ENCODE data around the gene CACNG7. TPM values are rescaled to one million over a fixed set of nuclear protein-coding genes. Genes with fewer than 3 reads are reported as not detected.
"Not testable (repeated sequence)": the region's sequence is repeated elsewhere in the genome, so short reads cannot be mapped to it uniquely, and the experiment has no call there.

Gene CACNG7
- total RNA-seq, 2 experiments from 2014 or later = not detected

DNA sequence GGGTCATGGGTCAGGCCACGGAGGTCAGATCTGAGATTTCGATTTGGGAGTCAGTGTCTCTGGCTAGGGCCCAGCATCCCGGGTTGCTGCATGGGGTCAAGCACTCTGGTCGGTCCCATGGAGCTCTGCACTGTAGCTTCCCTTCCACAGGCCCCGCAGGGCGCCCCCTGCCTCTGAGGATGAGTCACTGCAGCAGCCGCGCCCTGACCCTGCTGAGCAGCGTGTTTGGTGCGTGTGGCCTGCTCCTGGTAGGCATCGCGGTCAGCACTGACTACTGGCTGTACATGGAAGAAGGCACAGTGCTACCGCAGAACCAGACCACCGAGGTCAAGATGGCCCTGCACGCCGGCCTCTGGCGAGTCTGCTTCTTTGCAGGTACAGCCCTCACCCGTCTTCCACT is 3.6 kb downstream of the CACNG7 start:
- ChIA-PET CTCF (interaction anchor here (0.9 to 1.2 kb wide), 2 partner anchors 59 to 111 kb away, joined by 4 to 7 read pairs; no protein-coding TSS in a partner anchor), POLR2A (no interaction called here)
- H3K4me1 Mint-ChIP-seq = peaks cover 8% of the 10 kb centered on the region
- no peaks in the 10 kb centered on the region for H3K9me3 Mint-ChIP-seq
- H3K36me3 Mint-ChIP-seq (ENCODE audit: low read depth) = no peaks in the 10 kb centered on the region
- peaks cover 35% of the 10 kb centered on the region for H3K27me3 Mint-ChIP-seq
- H3K4me3 Mint-ChIP-seq = no peak overlapping the region
- H3K27ac Mint-ChIP-seq = no peak overlapping the region
- peak; percentile 19 for DNase-seq

DNA sequence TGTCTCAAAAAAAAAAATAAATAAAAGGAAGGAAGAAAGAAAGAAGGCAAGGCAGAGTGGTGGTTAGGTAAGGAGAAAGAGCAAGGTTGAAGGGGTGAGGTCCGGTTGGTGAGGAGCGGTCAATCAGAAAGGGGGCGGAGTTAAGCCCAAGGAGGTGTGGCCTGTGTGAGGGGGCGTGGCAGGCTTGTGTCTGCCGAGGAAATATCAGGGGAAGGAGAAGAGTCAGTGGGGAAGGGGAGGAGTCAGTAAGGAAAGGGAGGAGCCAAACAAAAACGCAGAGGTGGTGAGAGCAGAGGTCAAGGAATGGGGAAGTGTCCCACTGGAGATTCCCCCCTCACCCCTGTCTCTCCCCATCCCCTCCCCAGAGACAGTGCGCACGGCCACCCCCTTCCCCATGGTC is 5.9 kb downstream of the CACNG7 start:
- POLR2A ChIA-PET = no interaction called here
- peaks cover 17% of the 10 kb centered on the region for H3K27me3 Mint-ChIP-seq

GRCh38 chr19:53916004-53916403 is 6.9 kb downstream of the CACNG7 start:
- CTCF ChIA-PET = no interaction called here
- POLR2A ChIA-PET = no interaction called here
- no peak for DNase-seq
- peaks cover 7% of the 10 kb centered on the region for H3K27me3 Mint-ChIP-seq
- H3K27ac Mint-ChIP-seq = no peak overlapping the region
- no peak overlapping the region for H3K4me3 Mint-ChIP-seq
- no peaks in the 10 kb centered on the region for H3K9me3 Mint-ChIP-seq
- no peaks in the 10 kb centered on the region for H3K4me1 Mint-ChIP-seq
- no peaks in the 10 kb centered on the region for H3K36me3 Mint-ChIP-seq (ENCODE audit: low read depth)

More for the DNA sequence above, 5.9 kb downstream of the CACNG7 start:
- Mint-ChIP-seq H3K9me3 (no peaks in the 10 kb centered on the region), H3K4me3 (no peak overlapping the region), H3K27ac (no peak overlapping the region), H3K4me1 (no peaks in the 10 kb centered on the region), H3K36me3 (ENCODE audit: low read depth) (no peaks in the 10 kb centered on the region)
- CTCF ChIA-PET = no interaction called here
- no peak for DNase-seq

DNA sequence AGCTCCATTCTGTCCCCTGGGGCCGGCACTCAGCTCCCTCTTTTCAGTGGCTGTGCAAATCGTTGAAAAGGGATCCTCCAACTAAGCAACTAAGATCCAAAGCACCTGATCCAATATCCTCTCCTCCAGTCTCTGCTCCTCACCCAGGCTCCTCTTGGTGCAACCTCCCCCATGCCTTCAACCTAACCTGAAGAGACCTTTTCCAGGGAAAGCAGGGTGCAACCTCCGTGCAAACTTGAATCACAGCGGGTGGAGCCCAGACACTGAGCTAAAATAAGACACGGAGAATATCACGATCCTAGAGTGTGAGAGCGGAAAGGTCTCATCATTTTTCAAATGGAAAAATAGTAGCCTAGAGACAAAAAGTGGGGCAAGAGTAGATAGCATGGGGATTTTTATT is 8.3 kb downstream of the CACNG7 start:
- DNase-seq = no peak
- H3K9me3 Mint-ChIP-seq = no peaks in the 10 kb centered on the region
- no peaks in the 10 kb centered on the region for H3K4me1 Mint-ChIP-seq
- no peak overlapping the region for H3K4me3 Mint-ChIP-seq
- H3K27me3 Mint-ChIP-seq = no peaks in the 10 kb centered on the region
- H3K27ac Mint-ChIP-seq = no peak overlapping the region
- ChIA-PET CTCF (interaction anchor here (1.4 kb wide), 1 partner anchor 9 kb away, joined by 4 read pairs; no protein-coding TSS in a partner anchor), POLR2A (no interaction called here)
- H3K36me3 Mint-ChIP-seq (ENCODE audit: low read depth) = no peaks in the 10 kb centered on the region

DNA sequence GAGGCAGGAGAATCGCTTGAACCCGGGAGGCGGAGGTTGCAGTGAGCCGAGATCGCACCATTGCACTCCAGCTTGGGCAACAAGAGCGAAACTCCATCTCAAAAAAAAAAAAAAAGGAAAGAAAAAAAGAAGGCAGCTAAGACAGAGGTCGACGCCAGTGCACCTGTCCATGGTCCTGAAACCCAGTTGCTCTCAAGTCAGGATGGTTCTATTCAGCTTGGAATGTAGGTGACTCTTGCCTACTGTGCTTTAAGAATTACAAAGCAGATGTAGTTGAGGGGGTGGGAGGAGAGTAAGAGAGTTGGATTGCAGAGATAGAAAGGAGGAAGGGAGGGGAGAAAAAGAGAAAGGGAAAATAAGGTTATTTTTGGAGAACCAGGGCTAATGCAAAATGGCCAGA is 18.7 kb downstream of the CACNG7 start:
- DNase-seq = peak; percentile 47
- no peaks in the 10 kb centered on the region for H3K36me3 Mint-ChIP-seq (ENCODE audit: low read depth)
- POLR2A ChIA-PET = no interaction called here

DNA sequence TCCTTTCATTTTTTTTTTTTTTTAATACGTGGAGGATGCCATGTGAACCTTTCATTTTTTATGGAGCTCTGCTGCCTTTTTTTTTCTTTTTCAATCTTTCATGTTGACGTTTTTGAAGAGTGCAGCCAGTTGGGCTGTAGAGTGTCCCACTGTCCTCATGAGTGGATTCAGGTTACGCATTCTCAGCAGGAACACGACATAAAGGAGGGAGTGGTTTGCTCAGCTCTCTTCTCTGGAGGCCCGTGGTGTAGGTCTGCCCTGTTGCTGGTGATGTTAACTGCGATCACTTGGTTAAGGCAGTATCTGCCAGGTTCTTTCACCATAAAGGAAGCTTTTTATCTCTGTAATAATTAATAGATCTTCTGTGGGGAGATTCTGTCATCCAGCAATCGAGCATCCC is 27.0 kb downstream of the CACNG7 start:
- DNase-seq = no peak
- H3K27ac Mint-ChIP-seq = no peak overlapping the region
- ChIA-PET CTCF (no interaction called here), POLR2A (no interaction called here)
- no peaks in the 10 kb centered on the region for H3K36me3 Mint-ChIP-seq (ENCODE audit: low read depth)
- no peak overlapping the region for H3K4me3 Mint-ChIP-seq
- H3K27me3 Mint-ChIP-seq = peaks cover under 1% of the 10 kb centered on the region
- no peaks in the 10 kb centered on the region for H3K4me1 Mint-ChIP-seq
- no peaks in the 10 kb centered on the region for H3K9me3 Mint-ChIP-seq

More for the DNA sequence above, 18.7 kb downstream of the CACNG7 start:
- CTCF ChIA-PET = interaction anchor here (0.6 to 1.7 kb wide), 2 partner anchors 102 to 135 kb away, joined by 3 to 4 read pairs; no protein-coding TSS in a partner anchor
- Mint-ChIP-seq H3K27me3 (no peaks in the 10 kb centered on the region), H3K4me3 (no peak overlapping the region), H3K4me1 (no peaks in the 10 kb centered on the region), H3K9me3 (peaks cover 7% of the 10 kb centered on the region), H3K27ac (no peak overlapping the region)

- Mint-ChIP-seq H3K9me3 (no peaks in the 10 kb centered on the region), H3K36me3 (ENCODE audit: low read depth) (no peaks in the 10 kb centered on the region), H3K27me3 (peaks cover 22% of the 10 kb centered on the region), H3K4me3 (no peak overlapping the region), H3K4me1 (no peaks in the 10 kb centered on the region), H3K27ac (no peak overlapping the region)
- CTCF ChIA-PET = no interaction called here
- DNase-seq = peak; percentile 16
- POLR2A ChIA-PET = no interaction called here
Measured at GRCh38 chr19:53942001-53942786, 33.1 kb downstream of the CACNG7 start.

GRCh38 chr19:53944416-53944815 is 35.3 kb downstream of the CACNG7 start:
- Mint-ChIP-seq H3K36me3 (ENCODE audit: low read depth) (no peaks in the 10 kb centered on the region), H3K9me3 (no peaks in the 10 kb centered on the region), H3K27ac (no peak overlapping the region), H3K27me3 (peaks cover 22% of the 10 kb centered on the region), H3K4me3 (no peak overlapping the region), H3K4me1 (no peaks in the 10 kb centered on the region)
- ChIA-PET POLR2A (no interaction called here), CTCF (interaction anchor here (0.7 to 1.5 kb wide), 2 partner anchors 80 to 86 kb away, joined by 3 read pairs; no protein-coding TSS in a partner anchor)
- DNase-seq = no peak

DNA sequence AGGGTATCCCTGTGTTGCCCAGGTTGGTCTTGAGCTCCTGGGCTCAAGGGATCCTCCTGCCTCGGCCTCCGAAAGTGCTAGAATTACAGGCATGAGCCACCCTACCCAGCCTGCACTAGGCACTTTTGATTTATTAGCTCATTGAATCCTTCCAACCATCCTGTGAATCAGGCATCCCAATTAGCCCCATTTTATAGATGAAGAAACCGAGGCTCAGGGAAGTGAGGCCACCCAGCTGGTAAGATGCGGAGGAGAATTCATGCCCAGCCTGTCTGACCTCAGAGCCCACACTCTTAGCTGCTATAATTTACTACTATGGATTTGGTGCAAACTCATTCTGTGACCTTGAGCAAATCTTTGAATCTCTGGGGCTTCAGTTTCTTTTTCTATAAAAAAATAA is 35.9 kb downstream of the CACNG7 start:
- ChIA-PET CTCF (interaction anchor here (0.7 to 1.5 kb wide), 2 partner anchors 79 to 85 kb away, joined by 3 read pairs; no protein-coding TSS in a partner anchor), POLR2A (no interaction called here)
- Mint-ChIP-seq H3K4me3 (no peak overlapping the region), H3K9me3 (no peaks in the 10 kb centered on the region), H3K36me3 (ENCODE audit: low read depth) (no peaks in the 10 kb centered on the region), H3K27ac (no peak overlapping the region), H3K4me1 (no peaks in the 10 kb centered on the region), H3K27me3 (peaks cover 22% of the 10 kb centered on the region)
- no peak for DNase-seq

GRCh38 chr19:53945441-53945840 is 36.4 kb downstream of the CACNG7 start:
- Mint-ChIP-seq H3K4me3 (no peak overlapping the region), H3K27me3 (peaks cover 22% of the 10 kb centered on the region), H3K27ac (no peak overlapping the region), H3K4me1 (no peaks in the 10 kb centered on the region), H3K9me3 (no peaks in the 10 kb centered on the region), H3K36me3 (ENCODE audit: low read depth) (no peaks in the 10 kb centered on the region)
- ChIA-PET POLR2A (no interaction called here), CTCF (interaction anchor here (1.5 kb wide), 1 partner anchor 85 kb away, joined by 3 read pairs; no protein-coding TSS in a partner anchor)
- no peak for DNase-seq

DNA sequence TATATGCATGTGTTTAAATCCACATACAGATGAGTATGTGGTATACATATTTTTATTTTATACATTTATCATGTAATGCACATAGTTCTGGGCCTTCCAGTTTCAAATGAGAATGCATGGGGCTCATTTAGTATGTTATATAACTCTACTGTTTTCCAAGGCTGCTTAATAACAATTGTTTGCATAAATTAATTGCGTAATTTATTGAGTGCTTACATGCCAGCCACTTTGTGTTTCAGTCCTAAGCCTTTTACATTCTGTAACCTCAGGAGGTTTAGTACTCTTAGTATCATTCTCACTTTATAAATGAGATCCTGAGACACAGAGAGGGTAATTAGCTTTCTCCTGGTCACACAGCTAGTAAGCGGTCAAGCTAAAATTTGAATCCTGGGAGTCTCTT is 36.9 kb downstream of the CACNG7 start:
- Mint-ChIP-seq H3K27ac (no peak overlapping the region), H3K27me3 (peaks cover 21% of the 10 kb centered on the region), H3K9me3 (no peaks in the 10 kb centered on the region), H3K4me1 (no peaks in the 10 kb centered on the region), H3K36me3 (ENCODE audit: low read depth) (no peaks in the 10 kb centered on the region), H3K4me3 (no peak overlapping the region)
- POLR2A ChIA-PET = no interaction called here
- no peak for DNase-seq
- CTCF ChIA-PET = interaction anchor here (0.5 to 1.5 kb wide), 2 partner anchors 84 to 133 kb away, joined by 3 to 5 read pairs; no protein-coding TSS in a partner anchor

GRCh38 chr19:53947624-53948023 is 38.5 kb downstream of the CACNG7 start:
- H3K9me3 Mint-ChIP-seq = no peaks in the 10 kb centered on the region
- POLR2A ChIA-PET = no interaction called here
- H3K4me3 Mint-ChIP-seq = no peak overlapping the region
- H3K36me3 Mint-ChIP-seq (ENCODE audit: low read depth) = no peaks in the 10 kb centered on the region
- H3K27me3 Mint-ChIP-seq = peaks cover 15% of the 10 kb centered on the region
- no peaks in the 10 kb centered on the region for H3K4me1 Mint-ChIP-seq
- H3K27ac Mint-ChIP-seq = no peak overlapping the region
- DNase-seq = no peak
- CTCF ChIA-PET = interaction anchor here (0.6 to 1.6 kb wide), 4 partner anchors 8 to 155 kb away, joined by 3 to 4 read pairs (median 4); no protein-coding TSS in a partner anchor

GRCh38 chr19:53948611-53949010 is 39.5 kb downstream of the CACNG7 start:
- H3K4me1 Mint-ChIP-seq; H3K36me3 Mint-ChIP-seq (ENCODE audit: low read depth); POLR2A ChIA-PET; H3K27ac Mint-ChIP-seq; H3K4me3 Mint-ChIP-seq; H3K9me3 Mint-ChIP-seq; H3K27me3 Mint-ChIP-seq; DNase-seq: not testable (repeated sequence)
- CTCF ChIA-PET = interaction anchor here (1.6 kb wide), 1 partner anchor 9 kb away, joined by 3 read pairs; no protein-coding TSS in a partner anchor

- Mint-ChIP-seq H3K36me3 (ENCODE audit: low read depth) (no peaks in the 10 kb centered on the region), H3K4me1 (no peaks in the 10 kb centered on the region), H3K9me3 (no peaks in the 10 kb centered on the region), H3K4me3 (no peak overlapping the region), H3K27me3 (peaks cover 7% of the 10 kb centered on the region), H3K27ac (no peak overlapping the region)
- CTCF ChIA-PET = interaction anchor here (1.1 to 1.7 kb wide), 2 partner anchors 79 to 158 kb away, joined by 3 to 4 read pairs; no protein-coding TSS in a partner anchor
- DNase-seq = no peak
- POLR2A ChIA-PET = no interaction called here
Measured at GRCh38 chr19:53951436-53951835, 42.4 kb downstream of the CACNG7 start.
